Transverse colon (tissue), 4 donors: ENCODE data around the gene ATP2B3. TPM values are rescaled to one million over a fixed set of nuclear protein-coding genes. Genes with fewer than 3 reads are reported as not detected.

Source experiments
- DNase-seq: peaks from one replicate; pipeline ENCODE4 v3.0.0-alpha.2; 2019
- H3K27ac ChIP-seq, 4 donors: fragments of 200-600 bp; sonication (generic); 2 replicates each; pipeline ENCODE4 v1.5.1; 2016 to 2018; ENCODE audit warnings: inconsistent platforms in 4 of 4
- H3K27me3 ChIP-seq: fragments of 200-600 bp; sonication (generic); 2 replicates; pipeline ENCODE4 v1.5.1; 2017; ENCODE audit warnings: inconsistent platforms
- H3K36me3 ChIP-seq, 4 donors: fragments of 200-600 bp; sonication (generic); 2 replicates each; pipeline ENCODE4 v1.5.1; 2017 to 2019; ENCODE audit warnings: inconsistent platforms in 4 of 4
- H3K4me1 ChIP-seq, 4 donors: fragments of 200-600 bp; sonication (generic); 2 replicates each; pipeline ENCODE4 v1.5.1; 2017 to 2020; ENCODE audit warnings: inconsistent platforms in 4 of 4
- H3K4me3 ChIP-seq, 4 donors: fragments of 200-600 bp; sonication (generic); 1 replicate in 1 of 4; 2 replicates in 3 of 4; pipeline versions ENCODE4 v1.5.1 to v1.6.1; 2017 to 2019; ENCODE audit warnings: inconsistent platforms in 4 of 4
- H3K9me3 ChIP-seq, 2 donors: fragments of 200-600 bp; sonication (generic); 2 replicates each; pipeline ENCODE4 v1.5.1; 2017 to 2019; ENCODE audit warnings: inconsistent platforms in 2 of 2
- EP300 ChIP-seq: sonication (generic); formaldehyde crosslinking; IDR thresholded peaks from one replicate; pipeline ENCODE4 v1.6.1; 2017; ENCODE audit warnings: antibody characterized with exemption, low read depth
- POLR2A ChIP-seq: fragments of 450-650 bp; IDR thresholded peaks from one replicate; pipeline ENCODE4 v1.6.1; 2016; ENCODE audit warnings: antibody characterized with exemption, mild to moderate bottlenecking, moderate library complexity
- POLR2AphosphoS5 ChIP-seq, 3 donors: sonication (generic); formaldehyde crosslinking; IDR thresholded peaks; one replicate each; pipeline ENCODE4 v1.6.1; 2016; ENCODE audit warnings: antibody characterized with exemption in 3 of 3
- WGBS, 2 donors: methylation state at CpG; one replicate each; pipeline ENCODE4 v1.1.5; 2018; ENCODE audit warnings: low coverage in 1 of 2; 5-methylcytosine and 5-hydroxymethylcytosine counted together
- in situ Hi-C, 4 donors: fragments of 200-750 bp; cut with MboI; loops; one replicate each; pipeline versions ENCODE4 v1.15.0 to v1.15.1; 2017; ENCODE audit warnings: low sequenced_read_pairs in 3 of 4, low pct_ligation_motif_present in 1 of 4, low pct_unique_long_range_greater_than_20kb in 1 of 4
- intact Hi-C: fragments of 100-400 bp; cut with DNase I; formaldehyde crosslinking; loops from one replicate; pipeline ENCODE4 v1.15.1; 2023; ENCODE audit warnings: low total_unique reads
- total RNA-seq, 4 donors: library from RNA; depleted of rRNA; stranded (reverse); fragments of >200 nt; gene quantifications; one replicate each; pipeline ENCODE4 v1.1.0, GENCODE V29; 2016
- TF ChIP-seq, protein P1 (sequence below), 5 experiments: fragments of 200-600 bp in 3 of 5; fragments of 450-650 bp in 2 of 5; sonication (generic) in 3 of 5; IDR thresholded peaks; 1 replicate in 2 of 5; 2 replicates in 3 of 5; pipeline ENCODE4 v1.5.1; 2016 to 2017; ENCODE audit warnings: antibody characterized with exemption in 5 of 5, inconsistent platforms in 3 of 5, mild to moderate bottlenecking in 2 of 5, moderate library complexity in 1 of 5

ATP2B3 gene
- total RNA-seq, 4 donors from 2014 or later, result not detected

DNA sequence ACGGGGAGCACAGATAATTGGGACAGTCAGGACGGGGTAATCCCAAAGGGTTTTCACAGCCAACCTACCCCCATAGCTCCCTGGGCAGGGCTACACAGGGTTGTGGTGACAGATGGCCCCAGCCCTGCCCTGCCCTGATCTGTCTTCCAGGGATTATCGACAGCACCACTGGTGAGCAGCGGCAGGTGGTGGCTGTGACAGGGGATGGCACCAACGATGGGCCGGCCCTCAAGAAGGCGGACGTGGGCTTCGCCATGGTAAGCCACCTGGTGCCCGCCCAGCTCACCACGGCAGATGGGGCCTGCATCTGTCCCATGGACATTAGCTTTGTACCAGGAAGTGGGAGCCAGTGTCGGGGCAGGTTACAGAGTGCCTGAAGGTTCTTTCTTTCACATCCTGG lies 39.3 kb downstream of the ATP2B3 start:
- Histone ChIP-seq H3K4me3 (no peak overlapping the region), H3K27me3 (peaks cover 3% of the 10 kb centered on the region), H3K36me3 (no peaks in the 10 kb centered on the region), H3K27ac (no peak overlapping the region), H3K9me3 (no peaks in the 10 kb centered on the region), H3K4me1 (no peaks in the 10 kb centered on the region)
- intact Hi-C loops, result loop anchor here (10.0 kb wide), 1 partner anchor 98 kb away; no protein-coding TSS in a partner anchor
- no peak for DNase-seq
- TF ChIP-seq EP300, result no peak
- TF ChIP-seq POLR2AphosphoS5 (IDR thresholded peaks at IDR 0.05), result no peak
- TF ChIP-seq, protein P1, sequence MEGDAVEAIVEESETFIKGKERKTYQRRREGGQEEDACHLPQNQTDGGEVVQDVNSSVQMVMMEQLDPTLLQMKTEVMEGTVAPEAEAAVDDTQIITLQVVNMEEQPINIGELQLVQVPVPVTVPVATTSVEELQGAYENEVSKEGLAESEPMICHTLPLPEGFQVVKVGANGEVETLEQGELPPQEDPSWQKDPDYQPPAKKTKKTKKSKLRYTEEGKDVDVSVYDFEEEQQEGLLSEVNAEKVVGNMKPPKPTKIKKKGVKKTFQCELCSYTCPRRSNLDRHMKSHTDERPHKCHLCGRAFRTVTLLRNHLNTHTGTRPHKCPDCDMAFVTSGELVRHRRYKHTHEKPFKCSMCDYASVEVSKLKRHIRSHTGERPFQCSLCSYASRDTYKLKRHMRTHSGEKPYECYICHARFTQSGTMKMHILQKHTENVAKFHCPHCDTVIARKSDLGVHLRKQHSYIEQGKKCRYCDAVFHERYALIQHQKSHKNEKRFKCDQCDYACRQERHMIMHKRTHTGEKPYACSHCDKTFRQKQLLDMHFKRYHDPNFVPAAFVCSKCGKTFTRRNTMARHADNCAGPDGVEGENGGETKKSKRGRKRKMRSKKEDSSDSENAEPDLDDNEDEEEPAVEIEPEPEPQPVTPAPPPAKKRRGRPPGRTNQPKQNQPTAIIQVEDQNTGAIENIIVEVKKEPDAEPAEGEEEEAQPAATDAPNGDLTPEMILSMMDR (IDR thresholded peaks at IDR 0.05), result no peak
- TF ChIP-seq POLR2A, result no peak
- in situ Hi-C loops, result loop anchor here in 3 of 4 donors (10.0 to 25.0 kb wide), 3 partner anchors 98 to 108 kb away; partner anchors contain the start of gene PNCK (in 1 of the 3)
- 87% methylated on average over 12 of the region's 12 CpGs; no CpG with 5 or more reads in 1 of the 2 donors for WGBS, 2 donors

DNA sequence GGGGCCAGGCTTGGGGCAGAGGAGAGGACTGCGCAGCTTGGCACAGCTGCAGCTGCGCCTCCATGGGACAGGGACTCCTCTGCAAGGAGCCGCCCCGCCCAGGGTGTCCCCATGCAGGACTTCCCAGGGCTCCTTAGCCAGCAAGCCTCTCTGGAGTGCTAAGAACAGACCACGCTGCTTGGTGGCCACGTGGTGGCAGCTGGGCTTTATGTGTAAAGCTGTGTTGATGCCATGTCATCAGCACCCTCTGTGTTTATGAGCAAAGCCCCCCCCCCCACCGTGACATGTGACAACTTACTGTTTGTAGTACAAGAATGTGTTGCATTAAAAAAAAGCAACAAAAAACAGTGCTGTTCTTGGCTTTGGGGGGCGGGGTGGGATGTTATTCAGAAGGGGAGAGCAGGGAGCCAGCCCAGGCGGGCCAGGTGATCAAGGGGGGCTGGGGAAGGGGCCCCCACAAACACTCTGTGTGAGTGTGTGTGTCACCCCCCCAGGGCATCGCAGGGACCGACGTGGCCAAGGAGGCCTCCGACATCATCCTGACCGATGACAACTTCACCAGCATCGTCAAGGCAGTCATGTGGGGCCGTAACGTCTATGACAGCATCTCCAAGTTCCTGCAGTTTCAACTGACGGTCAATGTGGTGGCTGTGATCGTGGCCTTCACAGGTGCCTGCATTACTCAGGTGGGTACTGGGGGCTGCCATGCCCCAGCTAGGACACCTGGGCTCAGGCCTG lies 40.3 kb downstream of the ATP2B3 start:
- 67% methylated on average over 19 of the region's 19 CpGs; no CpG with 5 or more reads in 1 of the 2 donors for WGBS, 2 donors

DNA sequence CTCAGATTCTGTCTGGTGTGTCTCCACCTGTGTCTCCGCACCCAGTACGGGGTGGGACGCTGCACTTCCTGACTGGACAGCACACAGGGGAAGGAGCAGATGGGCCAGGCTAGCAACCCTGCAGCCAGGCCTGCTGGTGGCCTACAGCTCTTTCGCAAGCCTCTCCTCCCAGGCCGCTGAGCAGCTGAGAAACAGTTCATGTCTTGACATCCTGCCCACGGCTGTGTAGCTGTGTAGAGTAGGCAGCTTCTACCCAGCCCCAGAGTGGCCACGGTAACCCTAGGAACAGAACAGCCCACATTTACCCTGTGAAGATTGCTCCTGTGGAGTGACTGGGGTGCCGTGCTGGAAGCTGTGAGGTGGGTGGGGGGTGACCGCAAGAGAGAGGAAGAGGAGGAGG lies 42.6 kb downstream of the ATP2B3 start:
- in situ Hi-C loops, result loop anchor here in 3 of 4 donors (10.0 to 25.0 kb wide), 3 partner anchors 95 to 105 kb away; partner anchors contain the start of gene PNCK (in 1 of the 3)
- Histone ChIP-seq H3K36me3 (no peaks in the 10 kb centered on the region), H3K4me3 (no peak overlapping the region), H3K27me3 (peaks cover 2% of the 10 kb centered on the region), H3K27ac (no peak overlapping the region), H3K4me1 (no peaks in the 10 kb centered on the region), H3K9me3 (no peaks in the 10 kb centered on the region)
- intact Hi-C loops, result loop anchor here (10.0 kb wide), 1 partner anchor 95 kb away; no protein-coding TSS in a partner anchor
- TF ChIP-seq, protein P1 (IDR thresholded peaks at IDR 0.05), result no peak
- TF ChIP-seq POLR2A (no peak), POLR2AphosphoS5 (IDR thresholded peaks at IDR 0.05) (no peak), EP300 (no peak)
- WGBS, 2 donors, result 81% methylated on average over 8 of the region's 9 CpGs; no CpG with 5 or more reads in 1 of the 2 donors
- no peak for DNase-seq

More for the DNA sequence above, 40.3 kb downstream of the ATP2B3 start:
- Histone ChIP-seq H3K4me1 (no peaks in the 10 kb centered on the region), H3K9me3 (no peaks in the 10 kb centered on the region), H3K4me3 (no peak overlapping the region), H3K27me3 (peaks cover 3% of the 10 kb centered on the region), H3K36me3 (no peaks in the 10 kb centered on the region), H3K27ac (no peak overlapping the region)
- in situ Hi-C loops (loop anchor here in 3 of 4 donors (10.0 to 25.0 kb wide), 3 partner anchors 97 to 107 kb away; partner anchors contain the start of gene PNCK (in 1 of the 3)), intact Hi-C loops (loop anchor here (10.0 kb wide), 1 partner anchor 97 kb away; no protein-coding TSS in a partner anchor)
- TF ChIP-seq, protein P1 (IDR thresholded peaks at IDR 0.05), result no peak
- TF ChIP-seq EP300, result no peak
- no peak for DNase-seq

DNA sequence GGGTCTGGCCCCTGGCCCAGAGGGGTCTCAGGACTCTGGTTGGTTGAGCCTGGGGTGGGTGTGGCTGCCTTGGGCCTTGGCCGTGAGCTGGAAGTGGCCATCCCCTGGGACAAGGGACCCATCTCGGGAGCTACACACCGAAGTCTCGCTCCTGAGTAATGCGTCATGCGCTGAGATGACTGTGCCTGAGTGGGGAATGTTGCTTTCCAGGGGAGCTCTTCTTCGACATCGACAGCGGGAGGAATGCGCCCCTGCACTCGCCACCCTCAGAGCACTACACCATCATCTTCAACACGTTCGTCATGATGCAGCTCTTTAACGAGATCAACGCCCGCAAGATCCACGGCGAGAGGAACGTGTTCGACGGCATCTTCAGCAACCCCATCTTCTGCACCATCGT lies 43.0 kb downstream of the ATP2B3 start:
- H3K4me3 ChIP-seq, result no peak overlapping the region
- no peaks in the 10 kb centered on the region for H3K36me3 ChIP-seq
- WGBS, 2 donors, result 88% methylated on average over 22 of the region's 22 CpGs; no CpG with 5 or more reads in 1 of the 2 donors

More for the DNA sequence above, 43.0 kb downstream of the ATP2B3 start:
- Histone ChIP-seq H3K27ac (no peak overlapping the region), H3K4me1 (no peaks in the 10 kb centered on the region), H3K9me3 (no peaks in the 10 kb centered on the region), H3K27me3 (no peaks in the 10 kb centered on the region)
- TF ChIP-seq EP300 (no peak), POLR2A (no peak), POLR2AphosphoS5 (IDR thresholded peaks at IDR 0.05) (no peak)
- TF ChIP-seq, protein P1 (IDR thresholded peaks at IDR 0.05), result no peak
- in situ Hi-C loops (loop anchor here in 1 of 4 donors (25.0 kb wide), 1 partner anchor 102 kb away; the partner anchor contains the start of gene PNCK), intact Hi-C loops (no loop called here)
- DNase-seq, result no peak
